Neural cell (in vitro differentiated cells): ENCODE measurements around the gene DLG2. TPM values are rescaled to one million over a fixed set of nuclear protein-coding genes. Genes with fewer than 3 reads are reported as not detected.
A peak's percentile ranks its signal among the peaks of the same experiment; 100 is the strongest.

ENCODE experiments used
- H2AFZ ChIP-seq: fragments of 200-600, 300-800 bp; sonication (generic), shearing (Covaris generic); 2 replicates; pipeline ENCODE4 v1.6.0; 2014; ENCODE audit warnings: low read depth, mild to moderate bottlenecking, antibody characterized with exemption, low read length, moderate library complexity
- H3F3A ChIP-seq: fragments of 200-600 bp; shearing (Covaris generic); 2 replicates; pipeline ENCODE4 v1.6.1; 2016; ENCODE audit warnings: mild to moderate bottlenecking, moderate library complexity, mixed read lengths, antibody characterized with exemption, low read length; ENCODE audit not compliant: insufficient read depth, poor library complexity, severe bottlenecking
- H3K27ac ChIP-seq: fragments of 200-600, 300-800 bp; sonication (generic), shearing (Covaris generic); 2 replicates; pipeline ENCODE4 v1.5.1; 2014; ENCODE audit warnings: mild to moderate bottlenecking, low read length, moderate library complexity
- H3K27me3 ChIP-seq: fragments of 300-800, 200-600 bp; sonication (generic), shearing (Covaris generic); 2 replicates; pipeline ENCODE4 v1.6.0; 2014; ENCODE audit warnings: mild to moderate bottlenecking, low read depth, low read length, moderate library complexity; ENCODE audit not compliant: insufficient read depth
- H3K36me3 ChIP-seq: fragments of 300-800, 200-600 bp; sonication (generic), shearing (Covaris generic); 2 replicates; pipeline ENCODE4 v1.5.1; 2014; ENCODE audit warnings: mild to moderate bottlenecking, antibody characterized with exemption, low read length, moderate library complexity; ENCODE audit not compliant: insufficient read depth
- H3K4me2 ChIP-seq: fragments of 300-800, 200-600 bp; sonication (generic), shearing (Covaris generic); 2 replicates; pipeline ENCODE4 v1.6.0; 2014; ENCODE audit warnings: mild to moderate bottlenecking, low read length
- H3K4me3 ChIP-seq: fragments of 300-800, 200-600 bp; sonication (generic), shearing (Covaris generic); 2 replicates; pipeline ENCODE4 v1.5.1; 2014; ENCODE audit warnings: mild to moderate bottlenecking, low read length, moderate library complexity
- H3K79me2 ChIP-seq: fragments of 200-600 bp; shearing (Covaris generic); replicated peaks from 2 replicates; pipeline ENCODE4 v1.6.0; 2014; ENCODE audit warnings: mild to moderate bottlenecking, low read length, moderate library complexity; ENCODE audit not compliant: insufficient read depth
- H3K9ac ChIP-seq: fragments of 300-800, 200-600 bp; sonication (generic), shearing (Covaris generic); 2 replicates; pipeline ENCODE4 v1.6.1; 2016; ENCODE audit warnings: mild to moderate bottlenecking, low read length, mixed read lengths
- H3K9me2 ChIP-seq: fragments of 200-600 bp; shearing (Covaris generic); 2 replicates; pipeline ENCODE4 v1.6.1; 2016; ENCODE audit warnings: mild to moderate bottlenecking, low read length, mixed read lengths; ENCODE audit not compliant: insufficient read depth
- H3K9me3 ChIP-seq: fragments of 200-600, 300-800 bp; sonication (generic), shearing (Covaris generic); 2 replicates; pipeline ENCODE4 v1.6.1; 2016; ENCODE audit warnings: mild to moderate bottlenecking, mixed run types, low read length, moderate library complexity, mixed read lengths
- H4K20me1 ChIP-seq: fragments of 200-600 bp; shearing (Covaris generic); 2 replicates; pipeline ENCODE4 v1.6.1; 2016; ENCODE audit warnings: mild to moderate bottlenecking, mixed run types; ENCODE audit not compliant: insufficient read depth
- EP300 ChIP-seq: fragments of 450-650 bp; conservative IDR thresholded peaks from 2 replicates; pipeline ENCODE4 v1.6.1; 2014; ENCODE audit warnings: antibody characterized with exemption, mild to moderate bottlenecking, moderate library complexity; ENCODE audit not compliant: poor library complexity, severe bottlenecking
- EZH2 ChIP-seq: fragments of 200-600, 300-800 bp; shearing (Covaris generic), sonication (generic); IDR thresholded peaks from 2 replicates; pipeline ENCODE4 v1.6.1; 2014; ENCODE audit warnings: antibody characterized with exemption, low read length, borderline replicate concordance, mild to moderate bottlenecking; ENCODE audit not compliant: insufficient read depth, poor library complexity, severe bottlenecking
- MXI1 ChIP-seq: fragments of 450-650 bp; conservative IDR thresholded peaks from 2 replicates; pipeline ENCODE4 v1.6.1; 2014; ENCODE audit warnings: antibody characterized with exemption, mild to moderate bottlenecking; ENCODE audit not compliant: poor library complexity, severe bottlenecking
- POLR2AphosphoS5 ChIP-seq: IDR thresholded peaks from 2 replicates; pipeline ENCODE4 v1.6.1; 2012
- RAD21 ChIP-seq: fragments of 450-650 bp; conservative IDR thresholded peaks from 2 replicates; pipeline ENCODE4 v1.6.1; 2014; ENCODE audit warnings: antibody characterized with exemption, mild to moderate bottlenecking, moderate library complexity
- SMC3 ChIP-seq: fragments of 450-650 bp; conservative IDR thresholded peaks from 2 replicates; pipeline ENCODE4 v1.6.1; 2014; ENCODE audit warnings: antibody characterized with exemption, mild to moderate bottlenecking, moderate library complexity; ENCODE audit not compliant: poor library complexity
- TAF1 ChIP-seq: IDR thresholded peaks from 2 replicates; pipeline ENCODE4 v1.6.1; 2012; ENCODE audit warnings: low read depth
- polyA plus RNA-seq: library from polyadenylated mRNA; depleted of rRNA; stranded (reverse); fragments of >200 nt; gene quantifications from 2 replicates; pipeline ENCODE4 v1.2.3, GENCODE V29; 2014
- TF ChIP-seq, protein P1 (sequence below): fragments of 450-650 bp; IDR thresholded peaks from 2 replicates; pipeline ENCODE4 v1.5.1; 2014; ENCODE audit warnings: antibody characterized with exemption, mild to moderate bottlenecking, moderate library complexity; ENCODE audit not compliant: poor library complexity, severe bottlenecking
- TF ChIP-seq, protein P2 (sequence below): IDR thresholded peaks from 2 replicates; pipeline ENCODE4 v1.6.1; 2012; ENCODE audit warnings: borderline replicate concordance

DLG2 gene
- polyA plus RNA-seq, 1 donor from 2014 or later, result 179 TPM

DNA sequence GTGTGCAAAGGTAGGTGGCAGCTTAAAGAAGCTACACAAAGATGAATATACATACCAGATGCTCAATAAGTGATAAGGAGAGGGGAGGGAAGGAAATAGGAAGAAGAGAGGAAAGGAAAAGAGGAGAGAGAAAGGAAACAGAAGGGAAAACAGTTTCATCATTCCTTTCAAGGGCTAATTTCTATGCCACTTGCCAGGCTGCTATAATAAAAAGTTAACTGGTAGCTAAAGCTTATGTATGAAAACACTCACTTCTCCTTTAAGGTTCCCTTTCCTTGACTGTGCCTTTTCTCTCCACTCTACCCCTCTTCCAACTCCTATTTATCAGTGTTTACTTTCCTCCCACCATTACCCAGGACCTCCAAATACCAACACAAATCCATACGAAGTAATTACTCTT is 347.9 kb downstream of the DLG2 start:
- H3K4me2 ChIP-seq, result no peak overlapping the region
- no peaks in the 10 kb centered on the region for H3K9me3 ChIP-seq
- no peaks in the 10 kb centered on the region for H3F3A ChIP-seq
- H4K20me1 ChIP-seq, result no peaks in the 10 kb centered on the region
- no peak overlapping the region for H2AFZ ChIP-seq
- H3K9me2 ChIP-seq, result no peaks in the 10 kb centered on the region
- no peaks in the 10 kb centered on the region for H3K27me3 ChIP-seq
- H3K36me3 ChIP-seq, result no peaks in the 10 kb centered on the region
- H3K4me3 ChIP-seq, result no peak overlapping the region
- no peak overlapping the region for H3K27ac ChIP-seq
- H3K9ac ChIP-seq, result no peak overlapping the region
- TF ChIP-seq, protein P1, sequence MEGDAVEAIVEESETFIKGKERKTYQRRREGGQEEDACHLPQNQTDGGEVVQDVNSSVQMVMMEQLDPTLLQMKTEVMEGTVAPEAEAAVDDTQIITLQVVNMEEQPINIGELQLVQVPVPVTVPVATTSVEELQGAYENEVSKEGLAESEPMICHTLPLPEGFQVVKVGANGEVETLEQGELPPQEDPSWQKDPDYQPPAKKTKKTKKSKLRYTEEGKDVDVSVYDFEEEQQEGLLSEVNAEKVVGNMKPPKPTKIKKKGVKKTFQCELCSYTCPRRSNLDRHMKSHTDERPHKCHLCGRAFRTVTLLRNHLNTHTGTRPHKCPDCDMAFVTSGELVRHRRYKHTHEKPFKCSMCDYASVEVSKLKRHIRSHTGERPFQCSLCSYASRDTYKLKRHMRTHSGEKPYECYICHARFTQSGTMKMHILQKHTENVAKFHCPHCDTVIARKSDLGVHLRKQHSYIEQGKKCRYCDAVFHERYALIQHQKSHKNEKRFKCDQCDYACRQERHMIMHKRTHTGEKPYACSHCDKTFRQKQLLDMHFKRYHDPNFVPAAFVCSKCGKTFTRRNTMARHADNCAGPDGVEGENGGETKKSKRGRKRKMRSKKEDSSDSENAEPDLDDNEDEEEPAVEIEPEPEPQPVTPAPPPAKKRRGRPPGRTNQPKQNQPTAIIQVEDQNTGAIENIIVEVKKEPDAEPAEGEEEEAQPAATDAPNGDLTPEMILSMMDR, result no peak
- TF ChIP-seq EP300 (no peak), MXI1 (no peak), TAF1 (no peak), RAD21 (no peak), POLR2AphosphoS5 (no peak), EZH2 (no peak), SMC3 (no peak)
- TF ChIP-seq, protein P2, sequence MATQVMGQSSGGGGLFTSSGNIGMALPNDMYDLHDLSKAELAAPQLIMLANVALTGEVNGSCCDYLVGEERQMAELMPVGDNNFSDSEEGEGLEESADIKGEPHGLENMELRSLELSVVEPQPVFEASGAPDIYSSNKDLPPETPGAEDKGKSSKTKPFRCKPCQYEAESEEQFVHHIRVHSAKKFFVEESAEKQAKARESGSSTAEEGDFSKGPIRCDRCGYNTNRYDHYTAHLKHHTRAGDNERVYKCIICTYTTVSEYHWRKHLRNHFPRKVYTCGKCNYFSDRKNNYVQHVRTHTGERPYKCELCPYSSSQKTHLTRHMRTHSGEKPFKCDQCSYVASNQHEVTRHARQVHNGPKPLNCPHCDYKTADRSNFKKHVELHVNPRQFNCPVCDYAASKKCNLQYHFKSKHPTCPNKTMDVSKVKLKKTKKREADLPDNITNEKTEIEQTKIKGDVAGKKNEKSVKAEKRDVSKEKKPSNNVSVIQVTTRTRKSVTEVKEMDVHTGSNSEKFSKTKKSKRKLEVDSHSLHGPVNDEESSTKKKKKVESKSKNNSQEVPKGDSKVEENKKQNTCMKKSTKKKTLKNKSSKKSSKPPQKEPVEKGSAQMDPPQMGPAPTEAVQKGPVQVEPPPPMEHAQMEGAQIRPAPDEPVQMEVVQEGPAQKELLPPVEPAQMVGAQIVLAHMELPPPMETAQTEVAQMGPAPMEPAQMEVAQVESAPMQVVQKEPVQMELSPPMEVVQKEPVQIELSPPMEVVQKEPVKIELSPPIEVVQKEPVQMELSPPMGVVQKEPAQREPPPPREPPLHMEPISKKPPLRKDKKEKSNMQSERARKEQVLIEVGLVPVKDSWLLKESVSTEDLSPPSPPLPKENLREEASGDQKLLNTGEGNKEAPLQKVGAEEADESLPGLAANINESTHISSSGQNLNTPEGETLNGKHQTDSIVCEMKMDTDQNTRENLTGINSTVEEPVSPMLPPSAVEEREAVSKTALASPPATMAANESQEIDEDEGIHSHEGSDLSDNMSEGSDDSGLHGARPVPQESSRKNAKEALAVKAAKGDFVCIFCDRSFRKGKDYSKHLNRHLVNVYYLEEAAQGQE, result no peak
- no peaks in the 10 kb centered on the region for H3K79me2 ChIP-seq

DNA sequence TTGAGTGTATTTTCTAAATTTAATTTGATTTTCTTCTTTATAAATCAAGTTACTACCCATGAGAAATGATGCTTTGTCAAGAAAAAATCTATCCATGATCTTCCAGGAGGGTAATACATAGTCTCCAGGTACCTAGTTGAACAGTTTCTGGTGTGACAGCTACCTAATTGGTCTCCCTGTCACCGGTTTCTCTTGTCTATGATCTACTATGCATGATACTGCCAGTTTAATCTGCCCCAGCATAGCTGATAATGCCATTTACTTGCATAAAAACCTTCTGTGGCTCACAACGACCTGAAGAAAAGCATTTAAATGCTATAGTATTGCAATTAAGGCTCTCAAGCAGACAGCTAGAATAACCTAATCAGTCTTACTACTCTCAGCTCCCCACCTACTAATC is 349.5 kb downstream of the DLG2 start:
- Histone ChIP-seq H4K20me1 (no peaks in the 10 kb centered on the region), H2AFZ (no peak overlapping the region), H3K36me3 (no peaks in the 10 kb centered on the region), H3K9me3 (no peaks in the 10 kb centered on the region), H3K79me2 (no peaks in the 10 kb centered on the region), H3K4me3 (no peak overlapping the region), H3K9me2 (no peaks in the 10 kb centered on the region), H3K27me3 (no peaks in the 10 kb centered on the region), H3K27ac (peak overlapping the region; percentile 36), H3F3A (no peaks in the 10 kb centered on the region), H3K9ac (no peak overlapping the region), H3K4me2 (no peak overlapping the region)
- TF ChIP-seq POLR2AphosphoS5, result peak; percentile 68
- TF ChIP-seq EP300, result peak; percentile 82
- no peak for TF ChIP-seq TAF1
- TF ChIP-seq, protein P1, result no peak
- TF ChIP-seq, protein P2, result peak; percentile 78
- no peak for TF ChIP-seq SMC3
